ENCODE measurements around the gene ETS2.
A peak's percentile ranks its signal among the peaks of the same experiment; 100 is the strongest.

The ETS2 gene

GRCh38 chr21:38804030-38804788 lies 1.5 kb upstream of the ETS2 start:
- Mint-ChIP-seq H3K36me3 (ENCODE audit: low read depth) (no peaks in the 10 kb centered on the region), H3K9me3 (no peaks in the 10 kb centered on the region), H3K4me3 (peak overlapping the region; percentile 77), H3K27ac (no peak overlapping the region), H3K27me3 (ENCODE audit: low read depth, poor library complexity) (peaks cover 5% of the 10 kb centered on the region), H3K4me1 (peaks cover 47% of the 10 kb centered on the region)
- no peak for DNase-seq
- TF ChIP-seq, protein P1, sequence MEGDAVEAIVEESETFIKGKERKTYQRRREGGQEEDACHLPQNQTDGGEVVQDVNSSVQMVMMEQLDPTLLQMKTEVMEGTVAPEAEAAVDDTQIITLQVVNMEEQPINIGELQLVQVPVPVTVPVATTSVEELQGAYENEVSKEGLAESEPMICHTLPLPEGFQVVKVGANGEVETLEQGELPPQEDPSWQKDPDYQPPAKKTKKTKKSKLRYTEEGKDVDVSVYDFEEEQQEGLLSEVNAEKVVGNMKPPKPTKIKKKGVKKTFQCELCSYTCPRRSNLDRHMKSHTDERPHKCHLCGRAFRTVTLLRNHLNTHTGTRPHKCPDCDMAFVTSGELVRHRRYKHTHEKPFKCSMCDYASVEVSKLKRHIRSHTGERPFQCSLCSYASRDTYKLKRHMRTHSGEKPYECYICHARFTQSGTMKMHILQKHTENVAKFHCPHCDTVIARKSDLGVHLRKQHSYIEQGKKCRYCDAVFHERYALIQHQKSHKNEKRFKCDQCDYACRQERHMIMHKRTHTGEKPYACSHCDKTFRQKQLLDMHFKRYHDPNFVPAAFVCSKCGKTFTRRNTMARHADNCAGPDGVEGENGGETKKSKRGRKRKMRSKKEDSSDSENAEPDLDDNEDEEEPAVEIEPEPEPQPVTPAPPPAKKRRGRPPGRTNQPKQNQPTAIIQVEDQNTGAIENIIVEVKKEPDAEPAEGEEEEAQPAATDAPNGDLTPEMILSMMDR (IDR thresholded peaks at IDR 0.05): no peak

- TF ChIP-seq, protein P1 (IDR thresholded peaks at IDR 0.05): peak; percentile 29
- peak; percentile 70 for DNase-seq
These were observed 871 bp upstream of the ETS2 start for GRCh38 chr21:38804789-38805327.

GRCh38 chr21:38806153-38806941 lies 618 bp downstream of the ETS2 start:
- H3K4me1 Mint-ChIP-seq: peaks cover 55% of the 10 kb centered on the region
- peak; percentile 70 for DNase-seq

More at GRCh38 chr21:38804789-38805327, 871 bp upstream of the ETS2 start:
- Mint-ChIP-seq H3K4me1 (peaks cover 47% of the 10 kb centered on the region), H3K27ac (no peak overlapping the region), H3K36me3 (ENCODE audit: low read depth) (peaks cover 2% of the 10 kb centered on the region), H3K4me3 (peak overlapping the region; percentile 77), H3K9me3 (no peaks in the 10 kb centered on the region), H3K27me3 (ENCODE audit: low read depth, poor library complexity) (peaks cover 5% of the 10 kb centered on the region)

DNA sequence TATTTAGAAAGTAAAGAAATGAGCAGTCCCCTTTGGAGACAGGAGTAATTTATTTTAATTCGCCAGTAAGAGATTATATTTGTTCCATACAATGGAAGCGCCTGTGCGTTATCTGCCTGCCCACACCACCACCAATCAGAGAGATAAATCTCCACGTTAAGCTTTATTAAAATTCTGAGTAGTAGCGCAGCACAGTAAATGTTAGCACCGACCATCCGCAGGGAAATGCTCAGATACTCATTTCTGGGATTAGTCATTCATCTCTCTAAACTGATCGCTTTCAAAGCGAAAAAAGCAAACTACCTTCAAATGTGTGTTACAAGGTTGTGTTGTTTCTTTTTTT lies 1.2 kb downstream of the ETS2 start:
- peaks cover 61% of the 10 kb centered on the region for H3K4me1 Mint-ChIP-seq
- TF ChIP-seq, protein P1 (IDR thresholded peaks at IDR 0.05): no peak
- peaks cover 5% of the 10 kb centered on the region for H3K27me3 Mint-ChIP-seq (ENCODE audit: low read depth, poor library complexity)
- DNase-seq: no peak
- peaks cover 21% of the 10 kb centered on the region for H3K36me3 Mint-ChIP-seq (ENCODE audit: low read depth)
- H3K4me3 Mint-ChIP-seq: peak overlapping the region; percentile 95
- no peaks in the 10 kb centered on the region for H3K9me3 Mint-ChIP-seq
- no peak overlapping the region for H3K27ac Mint-ChIP-seq

More at GRCh38 chr21:38806153-38806941, 618 bp downstream of the ETS2 start:
- peaks cover 5% of the 10 kb centered on the region for H3K27me3 Mint-ChIP-seq (ENCODE audit: low read depth, poor library complexity)
- H3K4me3 Mint-ChIP-seq: peak overlapping the region; percentile 95
- H3K9me3 Mint-ChIP-seq: no peaks in the 10 kb centered on the region
- H3K27ac Mint-ChIP-seq: no peak overlapping the region
- peaks cover 16% of the 10 kb centered on the region for H3K36me3 Mint-ChIP-seq (ENCODE audit: low read depth)
- TF ChIP-seq, protein P1 (IDR thresholded peaks at IDR 0.05): no peak

GRCh38 chr21:38807441-38807871 lies 1.7 kb downstream of the ETS2 start:
- no peak for DNase-seq
- peak overlapping the region; percentile 95 for H3K4me3 Mint-ChIP-seq
- TF ChIP-seq, protein P1 (IDR thresholded peaks at IDR 0.05): no peak
- peaks cover 57% of the 10 kb centered on the region for H3K4me1 Mint-ChIP-seq
- H3K27ac Mint-ChIP-seq: no peak overlapping the region
- no peaks in the 10 kb centered on the region for H3K9me3 Mint-ChIP-seq
- peaks cover 5% of the 10 kb centered on the region for H3K27me3 Mint-ChIP-seq (ENCODE audit: low read depth, poor library complexity)
- H3K36me3 Mint-ChIP-seq (ENCODE audit: low read depth): peaks cover 24% of the 10 kb centered on the region

Measured in nephron progenitor cell (in vitro differentiated cells).